Inflammatory macrophage treated with lipopolysaccharide for 4 hours (primary cell): ENCODE results near the gene PKNOX1.
"Not testable (repeated sequence)": the region's sequence is repeated elsewhere in the genome, so short reads cannot be mapped to it uniquely, and the experiment has no call there.

Experiments used
- DNase-seq: peaks from one replicate; pipeline ENCODE4 v3.0.0-alpha.2; 2020

Gene PKNOX1, protein sequence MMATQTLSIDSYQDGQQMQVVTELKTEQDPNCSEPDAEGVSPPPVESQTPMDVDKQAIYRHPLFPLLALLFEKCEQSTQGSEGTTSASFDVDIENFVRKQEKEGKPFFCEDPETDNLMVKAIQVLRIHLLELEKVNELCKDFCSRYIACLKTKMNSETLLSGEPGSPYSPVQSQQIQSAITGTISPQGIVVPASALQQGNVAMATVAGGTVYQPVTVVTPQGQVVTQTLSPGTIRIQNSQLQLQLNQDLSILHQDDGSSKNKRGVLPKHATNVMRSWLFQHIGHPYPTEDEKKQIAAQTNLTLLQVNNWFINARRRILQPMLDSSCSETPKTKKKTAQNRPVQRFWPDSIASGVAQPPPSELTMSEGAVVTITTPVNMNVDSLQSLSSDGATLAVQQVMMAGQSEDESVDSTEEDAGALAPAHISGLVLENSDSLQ

DNA sequence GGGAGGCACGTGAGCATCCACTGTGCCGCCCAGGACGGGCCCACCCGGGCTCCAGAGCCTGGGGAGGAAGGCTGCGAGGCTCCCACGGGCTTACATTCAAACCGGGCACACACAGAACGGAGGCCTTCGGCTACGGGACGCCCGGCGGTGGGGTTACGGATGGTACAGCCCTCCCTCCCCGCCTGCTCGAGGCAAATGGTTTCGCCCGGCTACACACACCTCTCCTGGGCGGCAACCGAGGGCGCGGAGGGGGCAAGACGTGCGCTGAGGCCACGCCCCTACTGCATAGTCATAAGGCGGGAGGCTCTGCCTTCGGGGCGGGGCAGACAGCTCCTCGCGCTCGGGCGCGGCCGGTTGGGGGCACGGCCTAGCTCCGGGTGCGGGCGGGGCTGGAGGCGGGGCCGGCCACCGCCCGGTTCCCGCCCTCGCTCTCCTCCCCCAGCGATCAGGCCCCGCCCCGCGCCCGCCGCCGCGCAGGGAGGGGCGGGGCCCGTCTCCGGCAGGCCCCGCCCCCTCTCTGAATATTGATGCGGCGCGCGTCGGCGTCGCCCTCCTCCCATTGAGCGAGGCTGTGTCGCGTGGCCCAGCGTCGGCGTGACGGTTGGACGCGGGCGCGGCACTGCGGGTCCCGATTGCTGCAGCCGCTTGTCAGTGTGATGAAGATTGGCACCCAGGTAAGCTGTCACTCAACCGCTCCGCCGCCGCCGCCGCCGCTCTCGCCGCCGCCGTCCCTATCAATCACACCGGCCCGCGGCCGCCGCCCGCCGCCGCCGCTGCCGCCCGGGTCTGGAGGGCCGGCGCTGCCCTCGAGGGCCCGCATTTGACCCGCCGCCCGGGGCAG is at the start of gene PKNOX1:
Gene PKNOX1 (plus strand): TSS at position 572 of the 841 bp plus-strand sequence. CDS start 29,820 bp downstream, outside the sequence.
- peak; percentile 99 for DNase-seq

DNA sequence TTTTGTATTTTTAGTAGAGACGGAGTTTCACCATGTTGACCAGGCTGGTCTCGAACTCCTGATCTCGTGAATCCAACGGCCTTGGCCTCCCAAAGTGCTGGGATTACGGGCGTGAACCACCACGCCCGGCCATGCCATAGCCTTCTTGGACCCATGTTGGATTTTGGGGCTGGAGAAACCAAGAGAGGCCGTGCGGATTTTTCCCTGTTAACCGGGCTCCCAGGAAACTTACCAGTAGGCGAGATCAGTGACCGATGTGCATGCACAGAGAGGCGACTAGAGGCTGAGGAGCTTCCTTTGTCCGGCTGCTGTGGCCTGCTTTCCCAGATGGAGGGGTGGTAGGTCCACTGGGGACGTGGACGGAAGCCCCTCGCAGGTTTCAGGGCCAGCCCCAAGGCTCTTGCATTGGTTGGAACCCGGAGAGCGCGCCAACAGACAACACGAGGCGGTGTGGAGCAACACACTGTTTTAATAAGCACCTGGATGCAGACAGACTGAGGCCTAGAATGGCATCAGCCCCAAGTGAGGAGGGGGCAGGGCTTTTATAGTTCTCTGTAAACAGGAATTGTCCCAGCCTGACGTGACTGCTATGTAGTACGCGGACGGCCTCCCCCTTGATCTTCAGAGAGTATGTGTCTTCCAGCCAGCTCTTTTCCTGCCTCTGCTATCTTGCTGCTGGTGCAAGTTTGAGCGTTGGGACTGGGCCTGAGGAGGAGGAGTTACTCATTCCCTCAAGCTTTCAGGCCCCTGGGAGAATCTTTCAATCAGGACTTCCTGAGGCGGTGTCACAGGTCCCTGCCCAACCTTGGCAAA is 49.0 kb upstream of the PKNOX1 start, which contains the start of gene ERVH48-1:
Gene ERVH48-1 (minus strand): TSS at position 517 of the 813 bp plus-strand sequence. CDS start 6,624 bp downstream, outside the sequence.
- DNase-seq = no peak

DNA sequence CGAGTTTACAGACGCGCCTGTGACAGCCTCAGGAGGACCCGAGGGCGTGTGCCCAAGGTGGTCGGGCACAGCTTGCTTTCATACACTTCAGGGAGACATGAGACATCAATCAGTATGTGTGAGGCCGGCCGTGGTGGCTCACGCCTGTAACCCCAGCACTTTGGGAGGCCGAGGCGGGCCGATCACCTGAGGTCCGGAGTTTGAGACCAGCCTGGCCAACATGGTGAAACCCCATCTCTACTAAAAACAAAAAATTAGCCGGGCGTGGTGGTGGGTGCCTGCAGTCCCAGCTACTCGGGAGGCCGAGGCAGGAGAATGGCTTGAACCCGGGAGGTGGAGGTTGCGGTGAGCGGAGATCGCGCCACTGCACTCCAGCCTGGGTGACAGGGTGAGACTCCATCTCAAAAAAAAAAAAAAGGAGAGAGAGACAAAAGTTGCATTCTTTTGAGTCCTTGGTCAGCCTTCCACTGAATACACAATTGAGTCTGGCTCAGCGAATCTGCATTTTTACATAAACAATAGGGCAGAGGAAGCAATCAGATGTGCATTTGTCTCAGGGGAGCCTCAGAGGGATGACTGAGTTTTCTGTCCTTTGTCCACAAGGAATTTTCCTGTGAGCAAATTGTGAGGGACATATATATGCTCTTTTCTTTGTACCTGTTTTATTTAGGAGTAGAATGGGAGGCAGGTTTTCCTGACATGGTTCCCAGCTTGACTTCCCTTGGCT is 46.7 kb upstream of the PKNOX1 start:
- DNase-seq = not testable (repeated sequence)

DNA sequence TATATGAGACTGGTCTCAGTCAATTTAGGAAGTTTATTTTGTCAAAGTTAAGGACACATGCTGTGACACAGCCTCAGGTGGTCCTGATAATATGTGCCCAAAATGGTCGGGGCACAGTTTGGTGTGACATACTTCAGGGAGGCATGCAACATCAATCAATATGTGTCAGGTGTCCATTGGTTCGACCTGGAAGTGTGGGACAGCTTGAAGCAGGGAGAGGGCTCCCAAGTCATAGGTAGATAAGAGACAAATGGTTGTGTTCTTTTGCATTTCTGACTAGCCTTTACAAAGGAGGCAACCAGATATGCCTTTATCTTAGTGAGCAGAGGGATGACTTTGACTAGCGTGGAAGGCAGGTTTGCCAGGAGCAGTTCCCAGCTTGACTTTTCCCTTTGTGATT is 44.4 kb upstream of the PKNOX1 start:
- DNase-seq = no peak

DNA sequence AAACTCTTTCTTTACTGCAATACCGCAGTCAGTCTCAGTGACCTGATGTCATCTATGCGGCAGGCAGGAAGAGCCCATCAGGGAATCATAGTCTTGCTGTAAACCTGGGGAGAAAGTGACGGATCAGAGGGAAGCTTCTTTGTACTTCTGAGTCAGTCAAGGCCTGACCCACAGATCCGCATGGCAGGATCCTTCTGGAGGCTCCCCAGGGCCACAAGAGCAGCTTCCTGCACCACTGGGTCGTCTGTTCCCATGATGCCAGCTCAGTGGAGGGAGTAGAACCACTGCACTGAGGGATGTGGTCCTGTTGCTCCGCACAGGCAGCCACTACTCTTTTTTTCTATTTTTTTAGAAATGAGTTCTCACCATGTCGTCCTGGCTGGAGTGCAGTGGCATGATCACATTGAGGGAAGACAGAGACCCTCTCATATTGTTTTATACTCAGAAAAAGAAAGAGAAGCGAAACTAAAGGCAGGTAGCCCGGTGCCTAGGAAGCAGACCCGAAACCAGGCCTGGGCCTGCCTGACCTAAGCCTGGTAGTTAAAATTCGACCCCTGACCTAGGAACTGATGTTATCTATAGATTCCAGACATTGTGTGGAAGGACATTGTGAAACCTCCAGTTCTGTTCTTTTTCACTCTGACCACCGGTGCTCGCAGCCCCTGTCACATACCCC is 42.7 kb upstream of the PKNOX1 start:
- no peak for DNase-seq

DNA sequence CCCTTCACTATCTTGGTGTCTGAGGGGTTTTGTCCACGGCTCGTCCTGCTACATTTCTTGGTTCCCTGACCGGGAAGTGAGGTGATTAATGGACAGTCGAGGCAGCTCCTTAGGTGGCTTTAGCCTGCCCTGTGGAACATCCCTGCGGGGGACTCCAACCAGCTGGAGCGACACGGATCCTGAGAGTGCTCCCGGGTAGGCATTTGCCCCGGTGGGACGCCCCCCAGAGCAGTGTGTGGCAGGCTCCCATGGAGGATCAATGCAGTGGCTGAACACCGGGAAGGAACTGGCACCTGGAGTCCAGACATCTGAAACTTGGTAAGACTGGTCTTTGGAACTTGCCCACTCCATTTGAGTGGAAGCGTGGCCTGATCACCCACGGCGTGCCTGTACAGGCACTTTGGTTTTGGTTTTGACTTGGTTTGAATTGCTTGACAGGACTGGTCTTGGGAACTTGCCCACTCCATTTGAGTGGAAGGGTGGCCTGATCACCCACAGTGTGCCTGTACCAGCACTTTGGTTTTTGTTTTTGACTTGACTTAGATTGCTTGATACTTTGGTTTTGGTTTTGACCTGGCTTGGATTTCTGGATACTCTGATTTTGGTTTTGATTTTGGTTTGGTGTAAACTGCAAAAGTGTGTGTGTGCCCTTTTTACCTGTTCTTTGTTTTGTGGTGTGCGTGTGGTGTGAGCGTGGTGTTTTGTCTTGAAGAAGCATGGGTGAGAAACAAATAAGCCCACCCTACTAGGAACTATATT is 41.8 kb upstream of the PKNOX1 start:
- not testable (repeated sequence) for DNase-seq

DNA sequence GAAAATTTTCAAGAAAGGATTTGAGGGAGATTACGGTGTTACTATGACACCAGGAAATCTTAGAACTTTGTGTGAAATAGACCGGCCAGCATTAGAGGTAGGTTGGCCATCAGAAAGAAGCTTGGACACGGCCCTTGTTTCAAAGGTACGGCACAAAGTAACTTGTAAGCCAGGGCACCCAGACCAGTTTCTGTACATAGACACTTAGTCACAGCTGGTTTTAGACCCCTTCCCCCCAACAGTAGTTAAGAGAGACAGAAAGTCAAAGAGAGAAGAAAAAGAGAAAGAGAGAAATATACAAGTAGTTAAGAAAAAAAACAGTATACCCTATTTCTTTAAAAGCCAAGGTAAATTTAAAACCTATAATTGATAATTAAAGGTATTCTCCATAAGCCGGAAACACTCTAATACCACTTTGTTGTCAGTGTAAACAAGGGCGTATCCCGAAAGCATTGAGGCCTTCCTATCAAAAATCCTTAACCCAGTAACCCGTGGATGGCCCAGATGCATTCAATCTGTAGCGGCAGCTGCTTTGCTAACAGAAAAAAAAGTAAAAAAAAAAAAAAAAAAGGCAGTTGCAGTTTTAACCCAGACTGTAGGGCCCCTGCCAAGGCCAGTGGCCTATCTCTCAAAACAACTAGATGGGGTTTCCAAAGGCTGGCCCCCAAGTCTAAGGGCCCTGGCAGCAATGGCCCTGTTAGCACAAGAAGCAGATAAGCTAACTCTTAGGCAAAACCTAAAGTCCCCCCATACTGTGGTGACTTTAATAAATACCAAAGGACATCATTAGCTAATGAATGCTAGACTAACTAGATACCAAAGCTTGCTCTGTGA is 41.0 kb upstream of the PKNOX1 start:
- DNase-seq = not testable (repeated sequence)

DNA sequence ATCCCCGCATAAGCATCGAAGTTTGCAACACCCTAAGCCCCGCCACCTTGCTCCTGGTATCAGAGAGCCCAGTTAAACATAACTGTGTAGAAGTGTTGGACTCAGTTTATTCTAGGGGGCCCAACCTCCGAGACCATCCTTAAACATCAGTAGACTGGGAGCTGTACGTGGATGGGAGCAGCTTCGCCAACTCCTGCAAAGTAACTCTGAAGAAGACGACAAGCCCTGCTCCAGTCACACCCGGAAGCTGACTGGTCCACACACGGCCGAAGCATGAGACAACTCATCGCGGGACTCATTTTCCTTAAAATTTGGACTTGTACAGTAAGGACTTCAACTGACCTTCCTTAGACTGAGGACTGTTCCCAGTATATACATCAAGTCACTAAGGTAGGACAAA is 40.4 kb upstream of the PKNOX1 start:
- DNase-seq = not testable (repeated sequence)

DNA sequence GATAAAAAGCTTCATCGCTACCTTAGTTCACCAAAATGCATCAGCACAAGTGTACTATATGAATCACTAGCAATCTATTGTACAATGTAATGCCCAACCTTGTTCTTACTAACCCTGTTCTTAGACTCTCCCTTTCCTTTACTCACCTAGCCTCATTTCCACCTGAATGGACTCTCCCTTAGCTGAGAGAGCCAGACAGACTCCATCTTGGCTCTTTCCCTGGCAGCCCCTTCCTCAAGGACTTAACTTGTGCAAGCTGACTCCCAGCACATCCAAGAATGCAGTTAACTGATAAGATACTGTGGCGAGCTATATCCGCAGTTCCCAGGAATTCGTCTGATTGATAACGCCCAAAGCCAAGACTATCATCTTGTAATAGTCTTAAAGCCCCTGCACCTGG is 38.0 kb upstream of the PKNOX1 start:
- not testable (repeated sequence) for DNase-seq

DNA sequence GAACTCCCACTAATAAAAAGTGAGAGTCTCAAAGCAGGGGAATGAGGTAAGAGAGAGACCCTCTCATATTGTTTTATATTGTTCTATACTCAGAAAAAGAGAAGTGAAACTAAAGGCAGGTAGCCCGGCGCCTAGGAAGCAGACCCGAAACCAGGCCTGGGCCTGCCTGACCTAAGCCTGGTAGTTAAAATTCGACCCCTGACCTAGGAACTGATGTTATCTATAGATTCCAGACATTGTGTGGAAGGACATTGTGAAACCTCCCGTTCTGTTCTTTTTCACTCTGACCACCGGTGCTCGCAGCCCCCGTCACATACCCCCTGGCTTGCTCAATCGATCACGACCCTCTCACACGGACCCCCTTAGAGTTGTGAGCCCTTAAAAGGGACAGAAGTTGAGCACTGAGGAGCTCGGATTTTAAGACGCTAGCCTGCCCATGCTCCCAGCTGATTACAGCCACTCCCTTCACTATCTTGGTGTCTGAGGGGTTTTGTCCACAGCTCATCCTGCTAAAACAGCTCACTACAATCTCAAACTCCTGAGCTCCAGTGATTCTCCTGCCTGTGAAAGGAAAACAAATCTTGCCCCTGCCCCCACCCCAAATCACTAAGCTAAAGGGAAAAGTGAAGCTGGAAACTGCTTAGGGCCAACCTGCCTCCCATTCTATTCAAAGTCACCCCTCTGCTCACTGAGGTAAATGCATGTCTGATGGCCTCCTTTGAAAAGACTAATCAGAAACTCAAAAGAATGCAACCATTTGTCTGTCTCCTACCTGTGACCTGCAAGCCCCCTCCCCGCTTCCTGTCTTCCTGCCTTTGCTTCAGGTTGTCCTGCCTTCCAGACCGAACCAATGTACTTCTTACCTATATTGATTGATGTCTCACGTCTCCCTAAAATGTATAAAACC is 37.1 kb upstream of the PKNOX1 start:
- DNase-seq = not testable (repeated sequence)

DNA sequence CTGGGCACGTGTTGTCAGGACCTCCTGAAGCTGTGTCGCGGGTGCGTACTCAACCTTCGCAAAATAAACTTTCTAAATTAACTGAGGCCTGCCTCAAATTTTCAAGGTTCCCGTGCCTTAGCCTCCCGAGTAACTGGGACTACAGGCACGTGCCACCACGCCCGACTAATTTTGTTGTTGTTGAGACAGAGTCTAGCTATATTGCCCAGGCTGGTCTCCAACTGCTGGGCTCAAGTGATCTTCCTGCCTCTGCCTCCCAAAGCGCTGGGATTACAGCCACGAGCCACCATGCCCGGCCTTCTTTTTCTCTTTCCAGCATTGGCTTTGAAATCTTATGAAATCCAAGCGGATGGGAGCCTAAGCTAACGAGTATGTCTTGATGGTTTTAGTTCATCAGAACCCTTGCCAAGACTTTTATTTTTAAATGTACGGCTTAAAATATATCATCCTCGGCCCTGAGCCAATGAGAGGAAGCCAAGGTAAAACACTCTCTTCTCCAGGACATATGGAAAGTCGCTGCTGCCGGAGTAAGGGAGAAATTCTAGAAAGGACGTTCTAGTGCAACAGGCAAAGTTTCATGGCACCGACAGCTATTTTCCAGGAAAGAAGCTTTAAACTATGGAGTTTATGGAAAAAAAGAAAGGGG is 36.3 kb upstream of the PKNOX1 start:
- DNase-seq = no peak

DNA sequence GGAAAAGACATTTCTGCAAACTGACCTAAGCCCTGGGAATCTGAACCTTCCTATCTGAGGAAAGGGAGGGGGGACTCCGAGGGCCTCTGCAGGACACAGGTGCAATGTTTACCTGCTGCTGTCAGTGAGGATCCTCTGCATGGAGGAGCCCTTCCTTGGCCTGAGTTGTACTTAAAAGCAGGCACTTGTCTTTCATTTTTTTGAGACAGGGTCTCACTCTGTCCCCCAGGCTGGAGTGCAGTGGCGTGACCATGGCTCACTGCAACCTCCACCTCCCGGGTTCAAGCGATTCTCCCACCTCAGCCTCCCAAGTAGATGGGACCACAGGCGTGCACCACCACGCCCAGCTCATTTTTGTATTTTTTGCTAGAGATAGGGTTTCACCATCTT is 35.8 kb upstream of the PKNOX1 start:
- DNase-seq = not testable (repeated sequence)

DNA sequence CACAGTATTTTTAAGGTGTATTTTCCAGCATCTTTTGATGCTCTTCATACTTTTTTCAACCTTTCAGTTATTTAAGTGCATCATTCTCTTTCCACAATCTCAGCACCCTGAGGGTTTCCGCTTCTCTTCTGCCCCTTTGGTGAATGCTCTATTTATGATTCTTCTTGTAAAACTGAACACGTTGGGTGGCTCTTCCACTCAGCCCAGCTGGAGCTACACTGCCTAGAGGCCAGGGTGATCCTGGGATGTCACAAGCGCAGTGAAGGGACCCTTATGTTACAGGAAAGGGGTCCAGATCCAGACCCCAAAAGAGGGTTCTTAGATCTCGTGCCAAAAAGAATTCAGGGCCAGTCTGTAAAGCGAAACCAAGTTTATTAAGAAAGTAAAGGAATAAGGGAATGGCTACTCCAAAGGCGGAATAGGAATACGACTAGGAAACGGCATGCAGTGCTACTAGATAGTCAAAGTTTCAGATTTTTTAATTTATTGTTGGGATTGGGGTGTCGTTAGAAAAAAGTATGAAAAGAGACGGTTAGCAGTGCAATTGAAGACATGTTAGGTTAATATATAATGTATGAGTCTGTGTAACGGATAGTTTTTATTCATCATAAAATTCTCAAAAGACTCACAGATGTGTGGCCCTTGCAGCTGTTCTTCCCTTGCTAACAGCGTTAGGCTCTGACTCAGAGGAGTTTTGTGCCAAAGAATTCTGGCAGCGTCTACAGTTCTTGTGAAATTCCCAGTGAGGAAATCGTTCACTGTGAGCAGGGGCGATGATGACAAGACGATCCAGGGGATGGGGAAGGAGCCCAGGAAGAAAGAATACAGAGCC is 34.6 kb upstream of the PKNOX1 start:
- DNase-seq = peak; percentile 88

DNA sequence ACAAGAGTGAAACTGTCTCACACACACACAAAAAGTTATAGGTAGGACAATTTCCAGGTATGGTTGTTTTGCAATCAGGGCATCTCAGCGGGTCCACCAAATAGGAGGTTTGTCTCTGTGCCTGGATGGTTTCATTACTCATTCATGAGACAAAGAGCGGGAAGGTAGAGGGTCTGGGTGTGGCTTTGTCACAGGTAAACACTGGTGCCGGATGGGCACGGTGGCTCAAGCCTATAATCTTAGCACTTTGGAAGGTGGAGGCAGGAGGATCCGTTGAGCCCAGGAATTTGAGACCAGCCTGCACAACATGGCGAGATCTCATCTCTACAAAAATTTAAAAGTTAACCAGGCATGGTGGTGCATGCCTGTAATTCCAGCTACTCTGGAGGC is 32.7 kb upstream of the PKNOX1 start:
- DNase-seq = no peak

DNA sequence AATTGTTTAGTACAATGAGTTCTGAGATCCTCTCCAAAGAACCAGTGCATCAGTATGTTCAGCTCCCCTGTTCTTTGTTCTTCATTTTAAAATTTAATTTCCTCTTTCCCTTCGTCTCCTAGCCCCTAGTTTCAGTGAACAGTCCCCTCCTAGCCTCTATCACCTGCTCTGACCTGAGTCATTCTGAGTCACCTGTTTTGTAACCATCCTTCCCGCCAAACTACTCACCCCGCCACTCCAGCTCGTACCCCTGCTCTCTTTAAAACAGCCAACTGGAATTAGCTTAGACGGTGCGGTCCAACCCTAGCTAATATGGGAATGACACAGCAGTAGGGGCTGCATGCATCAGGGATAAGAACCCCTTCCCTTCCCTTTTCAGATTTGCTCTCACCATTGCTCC is 32.1 kb upstream of the PKNOX1 start:
- DNase-seq = no peak

DNA sequence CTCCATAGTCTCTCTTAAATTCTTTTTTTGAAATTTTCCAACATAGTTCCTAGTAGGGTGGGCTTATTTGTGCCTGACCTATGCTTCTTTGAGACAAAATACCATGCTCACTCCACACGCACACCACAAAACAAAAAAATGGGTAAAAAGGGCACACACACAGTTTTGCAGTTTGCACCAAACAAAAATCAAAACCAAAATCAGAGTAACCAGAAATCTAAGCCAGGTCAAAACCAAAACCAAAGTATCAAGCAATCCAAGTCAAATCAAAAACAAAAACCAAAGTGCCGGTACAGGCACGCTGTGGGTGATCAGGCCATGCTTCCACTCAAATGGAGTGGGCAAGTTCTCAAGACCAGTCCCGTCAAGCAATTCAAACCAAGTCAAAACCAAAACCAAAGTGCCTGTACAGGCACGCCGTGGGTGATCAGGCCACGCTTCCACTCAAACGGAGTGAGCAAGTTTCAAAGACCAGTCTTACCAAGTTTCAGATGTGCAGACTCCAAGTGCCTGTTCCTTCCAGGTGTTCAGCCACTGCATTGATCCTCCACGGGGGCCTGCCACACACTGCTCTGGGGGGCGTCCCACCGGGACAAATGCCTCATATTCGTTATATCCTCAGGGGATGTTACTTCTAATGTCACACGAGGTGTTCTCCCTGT is 25.1 kb upstream of the PKNOX1 start:
- DNase-seq = not testable (repeated sequence)

DNA sequence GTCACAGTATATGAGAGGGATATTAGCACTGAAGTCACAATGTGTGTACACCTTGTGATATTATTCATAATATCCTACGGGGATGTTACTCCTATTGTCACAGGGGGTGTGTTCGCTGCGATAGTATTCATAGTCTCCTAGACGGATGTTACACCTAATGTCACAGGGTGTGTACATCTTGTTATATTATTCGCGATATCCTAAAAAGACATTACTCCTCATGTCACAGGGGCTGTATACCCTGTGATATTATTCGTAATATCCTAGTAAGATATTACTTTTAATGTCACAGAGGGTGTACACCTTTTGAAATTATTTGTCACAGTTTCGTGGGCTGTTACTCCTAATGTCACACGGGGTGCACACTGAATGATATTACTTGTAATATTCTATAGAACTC is 23.2 kb upstream of the PKNOX1 start:
- not testable (repeated sequence) for DNase-seq
